Cerebellar cortex (tissue), 1 donor: ENCODE data around the gene EZR.

Source experiments
- DNase-seq: peaks from one replicate; pipeline ENCODE4 v3.0.0-alpha.2; 2015; ENCODE audit warnings: low spot score

The EZR gene

DNA sequence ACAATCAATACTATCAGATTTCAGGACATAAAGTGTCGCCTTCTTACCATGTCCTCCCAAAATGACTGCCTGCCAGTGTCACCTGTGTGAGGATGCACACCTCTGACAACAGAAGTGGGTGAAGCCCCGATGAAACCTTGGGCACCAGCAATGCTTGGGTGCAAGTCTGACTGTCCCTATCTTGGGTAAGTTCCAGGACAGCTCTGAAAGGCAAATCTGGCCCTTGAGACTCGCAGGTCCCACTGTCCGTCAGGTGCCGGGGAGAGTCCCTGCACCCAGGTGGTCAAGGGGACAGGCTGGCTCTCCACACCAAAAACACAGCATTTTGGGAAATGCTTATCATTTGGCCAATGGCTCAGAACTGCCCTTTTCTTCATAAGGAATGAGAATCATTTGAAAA lies 43.3 kb downstream of the EZR start:
- DNase-seq, result no peak

DNA sequence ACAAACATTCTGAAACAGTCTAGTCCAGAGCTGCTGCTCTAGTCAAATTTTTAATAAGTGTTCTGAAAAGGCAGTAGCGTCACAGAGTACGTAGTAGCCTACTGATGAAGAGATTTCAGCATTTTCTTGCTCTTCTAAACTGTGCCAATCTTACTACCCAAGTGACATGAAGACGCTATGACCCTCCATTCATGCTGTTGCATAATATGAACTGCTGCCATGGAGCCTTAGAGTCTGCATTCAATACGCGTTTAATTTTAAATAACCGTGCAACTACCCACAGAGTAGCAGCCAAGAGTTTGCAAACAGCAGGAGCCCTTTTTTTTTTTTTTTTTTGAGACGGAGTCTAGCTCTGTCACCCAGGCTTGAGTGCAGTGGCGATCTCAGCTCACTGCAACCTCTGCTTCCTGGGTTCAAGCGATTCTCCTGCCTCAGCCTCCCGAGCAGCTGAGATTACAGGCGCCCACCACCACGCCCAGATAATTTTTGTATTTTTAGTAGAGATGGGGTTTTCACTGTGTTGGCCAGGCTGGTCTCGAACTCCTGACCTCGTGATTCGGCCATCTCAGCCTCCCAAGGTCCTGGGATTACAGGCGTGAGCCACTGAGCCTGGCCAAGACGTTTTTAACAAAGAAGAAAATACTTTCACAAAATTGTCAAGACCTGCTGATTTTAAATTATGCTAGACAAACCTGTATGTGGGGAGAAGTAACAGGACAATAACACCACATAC lies 44.3 kb downstream of the EZR start:
- no peak for DNase-seq

DNA sequence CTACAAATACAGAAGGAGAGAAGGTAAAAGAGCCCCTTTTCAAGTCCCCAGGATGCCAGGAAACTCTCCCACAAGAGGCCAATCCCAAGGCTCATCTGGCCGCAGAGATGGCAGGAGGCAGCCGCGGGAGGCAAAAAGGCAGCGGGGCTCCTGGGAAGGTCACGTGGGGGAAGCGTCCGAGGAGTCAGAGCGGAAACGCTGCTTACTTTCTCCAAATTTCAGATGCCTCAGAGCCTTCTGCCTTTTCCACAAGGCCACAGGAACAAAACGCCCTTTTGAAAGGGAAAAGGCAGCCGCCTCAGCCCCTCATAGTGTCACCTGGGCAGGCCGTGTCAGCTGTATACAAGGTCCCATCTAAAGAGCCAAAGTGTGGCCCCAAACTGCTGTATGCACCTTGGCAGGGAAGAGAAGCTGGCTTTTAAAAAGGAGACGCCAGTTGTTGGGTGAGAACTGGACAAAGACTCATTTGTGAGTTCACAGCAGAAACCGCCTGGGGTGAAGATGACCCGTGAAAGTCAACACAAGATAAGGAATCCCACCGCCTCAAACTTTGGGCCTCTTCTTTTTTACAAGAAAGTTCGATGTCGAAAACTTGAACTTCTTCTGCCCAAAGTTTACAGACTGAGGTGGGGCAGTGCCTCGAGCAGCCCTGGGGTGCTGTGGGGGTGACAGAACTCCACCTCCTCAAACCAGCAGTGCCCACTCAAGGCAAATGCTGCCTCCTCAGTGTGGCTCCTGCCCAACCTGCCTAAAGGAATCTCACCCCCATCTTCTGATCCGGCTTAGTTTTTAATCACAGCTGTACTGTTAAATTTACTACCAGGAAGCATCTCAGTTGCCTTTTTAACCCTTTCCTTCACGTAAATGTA lies 45.4 kb downstream of the EZR start:
- DNase-seq, result no peak

DNA sequence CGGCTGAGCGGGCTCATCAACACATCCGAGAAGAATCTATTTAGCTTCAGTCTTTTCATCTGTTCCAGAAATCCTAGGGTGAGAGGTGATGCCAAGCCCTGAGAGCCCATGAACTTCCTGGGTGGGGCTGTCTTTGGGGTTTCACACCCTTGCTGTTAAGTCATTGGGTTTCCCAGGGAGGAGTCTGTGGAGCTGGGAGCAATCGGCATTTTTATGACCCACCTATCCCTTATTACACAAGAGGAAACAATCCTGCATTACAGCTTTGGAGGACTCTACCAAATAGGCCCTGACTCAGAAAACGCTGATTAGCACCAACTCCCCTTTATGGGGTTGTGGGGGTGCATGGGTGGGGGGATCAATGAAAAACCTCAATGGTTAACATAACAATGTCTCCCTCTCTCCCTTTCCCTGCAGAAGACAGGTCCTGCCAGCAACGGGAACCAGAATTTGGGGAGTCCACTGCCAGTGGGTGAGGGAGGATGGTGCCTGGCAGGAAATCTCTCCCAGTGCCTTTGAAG lies 46.3 kb downstream of the EZR start:
- DNase-seq, result no peak

DNA sequence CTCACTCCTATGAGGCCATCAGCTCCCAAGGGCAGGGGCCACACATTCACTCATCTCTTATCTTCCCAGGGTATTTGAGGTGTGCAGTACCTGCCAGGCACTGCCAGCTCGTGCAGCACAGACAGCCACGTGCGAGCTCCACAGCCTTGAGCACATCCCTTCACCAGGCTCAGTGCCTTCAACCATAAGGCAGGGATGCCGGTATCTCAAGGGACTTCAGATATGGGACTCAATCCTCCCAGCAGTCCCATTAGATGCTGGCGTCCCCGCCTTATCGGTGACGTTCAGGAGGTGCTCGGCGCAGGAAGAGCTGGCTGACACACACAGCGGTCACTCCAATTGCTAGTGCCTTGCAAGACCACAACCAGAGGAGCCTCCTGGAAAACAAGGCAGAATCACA lies 47.0 kb downstream of the EZR start:
- no peak for DNase-seq

DNA sequence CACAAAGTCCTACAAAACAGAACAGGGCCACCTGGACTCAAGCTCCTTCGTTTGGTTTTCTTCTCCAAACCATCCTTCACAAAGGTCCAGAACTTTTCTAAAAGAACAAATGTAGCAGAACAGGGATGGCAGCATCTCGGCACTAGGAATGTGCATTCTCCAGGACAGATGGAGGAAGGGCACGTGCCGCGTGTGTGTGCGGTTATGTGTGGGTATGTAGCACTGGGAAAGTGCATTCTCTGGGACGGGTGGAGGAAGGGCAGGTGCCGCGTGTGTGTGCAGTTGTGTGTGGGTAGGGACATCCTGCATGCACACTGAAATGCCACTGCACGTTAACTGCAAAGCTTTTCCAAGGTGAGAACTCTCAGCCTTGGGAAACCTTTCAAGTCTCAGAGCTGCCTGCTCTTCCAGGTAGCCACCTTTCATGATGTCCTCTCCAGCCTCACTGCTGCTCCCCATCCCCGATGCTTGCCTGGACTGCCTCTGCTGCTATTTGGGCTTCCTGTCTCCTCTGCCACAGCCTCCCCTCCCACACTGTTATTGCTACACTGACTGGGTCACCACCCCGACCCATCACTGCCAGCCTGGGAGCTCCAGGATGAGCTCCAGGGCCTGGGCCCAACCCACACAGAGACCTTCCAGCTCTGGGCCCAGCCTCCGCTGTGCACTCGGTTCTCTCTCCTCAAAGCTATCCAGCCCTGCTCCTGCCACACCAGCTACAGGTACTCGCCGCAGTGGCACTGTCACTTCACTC lies 47.6 kb downstream of the EZR start:
- DNase-seq, result no peak

DNA sequence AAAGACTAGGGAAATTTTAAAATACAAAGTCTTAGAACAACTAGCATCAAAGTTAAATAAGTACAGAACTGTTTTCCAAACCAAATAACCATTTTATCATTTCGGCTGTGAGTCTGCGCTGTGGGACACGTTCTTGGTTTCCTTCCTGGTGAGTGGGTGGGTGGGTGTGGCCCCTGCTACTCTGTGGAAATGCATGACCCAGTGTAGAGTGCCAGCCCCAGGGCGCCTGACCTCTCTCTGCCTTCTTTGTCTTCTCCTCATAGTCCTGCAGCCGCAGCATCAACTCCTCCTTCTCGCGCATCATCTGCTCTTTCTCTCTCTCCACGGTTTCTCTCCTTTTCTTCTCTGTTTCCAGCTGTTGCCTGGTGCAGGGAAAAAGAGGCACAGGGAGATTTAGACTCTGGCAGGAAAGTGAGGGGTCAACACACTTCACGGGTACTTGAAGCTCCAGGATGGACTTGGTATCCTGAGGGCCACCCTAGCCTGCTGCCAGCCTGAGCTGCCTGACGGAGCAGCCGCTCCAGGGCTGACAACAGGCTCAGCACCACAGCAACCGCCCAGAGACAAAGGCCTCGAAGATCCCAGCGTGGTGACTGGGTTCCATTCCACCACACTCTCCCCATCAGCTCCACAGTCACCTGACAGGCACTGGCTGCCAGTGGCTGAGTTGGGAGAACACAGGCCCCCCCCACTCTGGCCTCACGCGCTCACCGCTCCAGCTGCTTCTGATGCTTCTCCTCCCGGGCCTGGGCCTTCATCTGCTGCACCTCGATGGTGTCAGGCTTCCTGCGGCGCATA lies 48.4 kb downstream of the EZR start:
- DNase-seq, result no peak

DNA sequence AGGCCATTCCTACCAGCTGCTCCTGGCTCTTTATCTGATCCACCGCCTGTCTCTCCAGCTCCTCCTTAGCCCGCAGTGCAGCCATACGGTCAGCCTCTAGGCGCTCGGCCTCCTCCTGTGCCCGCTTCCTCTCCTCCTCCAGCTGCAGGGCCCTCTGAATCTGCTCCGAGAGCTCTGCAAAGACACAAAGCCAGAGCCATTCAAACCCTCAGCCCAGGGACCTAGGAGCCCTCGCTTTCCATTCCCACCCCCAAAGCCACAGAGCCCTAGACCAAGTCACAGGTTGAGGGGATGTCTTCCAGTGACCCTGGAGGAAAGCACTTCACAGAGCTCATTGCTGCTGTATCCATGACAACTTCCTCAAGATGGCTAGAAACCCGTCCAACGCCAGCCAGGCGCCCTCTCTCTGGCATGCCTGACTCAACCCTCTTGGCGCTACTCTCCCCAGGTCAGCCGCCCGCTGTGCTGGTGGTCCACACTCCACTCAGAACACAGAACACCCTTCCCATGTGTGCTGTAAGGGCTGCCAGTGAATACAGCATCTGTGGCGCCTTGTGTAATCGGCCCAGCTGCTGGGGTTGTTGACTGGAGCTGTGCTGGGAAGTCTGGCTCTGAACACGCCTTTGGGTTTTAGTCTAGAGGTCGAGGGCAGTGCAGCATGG lies 49.3 kb downstream of the EZR start:
- DNase-seq, result peak; percentile 42

DNA sequence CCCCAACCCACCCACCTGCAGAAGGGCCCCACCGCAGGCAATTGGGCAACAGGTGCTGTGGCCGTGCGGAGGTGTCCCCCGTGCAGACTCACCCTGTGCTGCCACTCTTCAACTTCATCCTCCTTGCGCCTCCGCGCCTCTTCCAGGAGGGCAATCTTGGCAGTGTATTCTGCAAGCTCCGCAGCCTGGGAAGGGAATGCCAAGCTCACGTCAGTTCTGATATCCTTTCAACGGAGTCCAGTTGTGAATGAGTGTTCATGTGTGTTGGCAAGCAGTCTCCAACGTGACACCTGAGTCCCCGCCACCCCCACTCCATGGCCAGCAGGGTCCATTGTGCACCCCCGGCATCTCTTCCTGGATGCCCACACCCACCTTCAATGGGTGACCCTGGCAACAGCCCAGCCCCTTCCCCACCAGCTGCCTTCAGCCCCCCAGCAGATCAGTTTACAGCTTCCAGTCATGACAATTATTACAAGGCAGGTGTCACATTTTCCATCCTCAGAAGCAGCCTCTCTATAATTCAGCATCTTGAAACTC lies 49.9 kb downstream of the EZR start:
- no peak for DNase-seq

DNA sequence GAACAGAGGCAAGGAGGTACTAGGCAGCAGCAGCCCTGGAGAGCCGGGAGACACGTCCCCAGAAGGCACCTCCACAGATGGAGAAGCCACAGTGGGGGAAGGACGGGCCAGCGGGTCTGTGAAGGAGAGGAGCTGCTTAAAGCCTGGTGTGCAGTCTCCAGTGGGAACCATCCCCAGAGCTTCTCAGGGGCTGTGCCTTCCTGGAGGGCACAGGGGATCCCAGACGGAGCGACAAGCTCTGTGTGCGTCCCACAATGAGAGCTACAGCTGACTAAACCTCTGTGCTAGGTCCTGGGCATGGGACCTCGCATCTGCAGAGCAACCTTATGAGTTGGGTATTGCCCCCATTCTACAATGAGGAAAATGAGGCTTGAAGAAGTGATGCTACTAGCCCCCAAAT lies 50.7 kb downstream of the EZR start:
- no peak for DNase-seq

DNA sequence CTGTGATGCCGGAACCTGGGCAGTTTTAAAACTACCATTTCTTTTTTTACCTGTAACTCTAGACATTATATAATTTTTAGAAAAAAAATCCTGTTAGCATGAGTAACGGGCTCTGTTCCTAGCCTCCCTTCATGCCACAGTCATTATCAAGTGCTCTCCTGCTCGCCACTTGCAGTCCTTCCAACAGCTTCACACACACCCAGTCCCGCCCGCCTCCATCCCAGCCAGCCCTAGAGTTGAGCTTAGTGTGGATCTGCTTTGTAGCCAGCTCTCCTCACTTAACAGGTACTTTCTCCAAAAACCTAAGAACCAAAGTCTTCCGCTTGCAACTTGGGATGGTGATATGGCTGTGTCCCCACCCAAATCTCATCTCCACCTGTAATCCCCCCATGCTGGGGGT lies 51.5 kb downstream of the EZR start:
- DNase-seq, result no peak

DNA sequence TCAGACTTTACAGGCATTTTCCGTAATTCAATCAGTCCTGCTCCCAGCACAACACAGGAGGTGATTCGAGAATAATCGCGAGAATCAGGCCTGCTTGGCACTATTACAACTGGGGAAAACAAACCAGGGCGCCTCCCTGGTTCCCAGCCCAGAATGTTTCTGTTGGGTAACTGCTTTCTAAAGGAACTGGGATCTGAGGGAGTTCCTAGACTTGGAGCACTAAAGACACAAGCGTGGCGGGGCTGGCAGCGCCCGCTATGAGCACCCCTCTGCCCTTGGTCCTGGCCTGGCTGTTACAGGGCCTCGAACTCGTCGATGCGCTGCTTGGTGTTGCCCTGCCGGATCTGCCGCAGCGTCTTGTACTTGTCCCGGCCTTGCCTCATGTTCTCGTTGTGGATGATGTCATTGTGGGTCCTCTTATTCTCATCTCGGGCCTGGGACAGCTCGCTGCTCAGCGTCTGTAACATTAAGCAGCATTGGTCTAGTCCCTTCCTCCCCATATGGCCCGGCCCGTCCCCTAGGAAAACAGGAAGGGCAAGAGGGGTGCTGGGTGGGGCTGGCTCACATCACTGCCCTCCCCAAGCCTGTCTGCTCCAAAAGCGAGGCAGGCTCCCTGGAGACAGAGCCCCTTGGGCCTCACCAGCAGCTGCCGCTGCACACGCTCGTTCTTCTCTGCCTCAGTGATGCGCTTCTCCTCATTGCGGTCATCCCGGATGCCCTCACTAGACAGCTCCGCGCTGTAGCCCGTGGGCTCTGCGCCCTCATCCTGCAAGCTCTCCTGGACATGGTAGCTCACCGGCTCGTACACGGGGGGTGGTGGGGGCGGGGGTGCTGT lies 52.3 kb downstream of the EZR start:
- DNase-seq, result no peak

DNA sequence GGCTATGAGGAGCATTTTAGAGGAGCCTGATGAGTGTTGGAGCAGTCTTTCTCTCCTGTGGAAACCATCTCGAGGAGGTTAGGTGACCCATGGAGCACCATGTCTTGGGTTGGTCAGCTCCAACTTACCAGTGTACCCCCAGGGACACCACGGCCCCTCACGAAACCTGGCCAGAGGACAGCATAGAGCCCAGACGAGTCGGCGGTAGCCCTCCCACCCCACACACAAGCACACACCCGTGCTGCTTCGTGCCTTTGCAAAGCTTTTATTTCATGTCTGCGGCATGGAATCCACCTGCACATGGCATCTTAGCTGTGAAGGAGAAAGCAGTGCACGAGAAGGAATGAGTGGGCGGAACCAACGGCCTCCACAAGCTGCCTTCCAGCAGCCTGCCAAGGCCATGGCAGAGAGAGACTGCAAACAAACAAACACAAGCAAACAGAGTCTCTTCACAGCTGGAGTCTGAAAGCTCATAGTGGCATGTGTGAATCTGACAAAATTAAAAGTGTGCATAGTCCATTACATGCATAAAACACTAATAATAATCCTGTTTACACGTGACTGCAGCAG lies 53.6 kb downstream of the EZR start:
- no peak for DNase-seq

DNA sequence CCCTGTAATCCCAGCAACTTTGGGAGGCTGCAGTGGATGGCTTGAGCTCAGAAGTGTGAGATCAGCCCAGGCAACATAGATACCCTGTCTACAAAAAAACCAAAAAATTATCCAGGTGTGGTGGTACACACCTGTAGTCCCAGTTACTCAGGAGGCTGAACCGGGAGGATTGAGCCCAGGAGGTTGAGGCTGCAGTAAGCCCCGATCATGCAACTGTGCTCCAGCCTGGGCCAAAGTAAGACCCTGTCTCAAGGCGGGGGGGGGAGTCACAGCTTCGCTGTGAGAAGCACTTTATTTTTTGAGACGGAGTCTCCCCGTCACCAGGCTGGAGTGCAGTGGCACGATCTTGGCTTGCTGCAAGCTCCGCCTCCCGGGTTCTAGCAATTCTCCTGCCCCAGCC lies 54.2 kb downstream of the EZR start:
- DNase-seq, result no peak

DNA sequence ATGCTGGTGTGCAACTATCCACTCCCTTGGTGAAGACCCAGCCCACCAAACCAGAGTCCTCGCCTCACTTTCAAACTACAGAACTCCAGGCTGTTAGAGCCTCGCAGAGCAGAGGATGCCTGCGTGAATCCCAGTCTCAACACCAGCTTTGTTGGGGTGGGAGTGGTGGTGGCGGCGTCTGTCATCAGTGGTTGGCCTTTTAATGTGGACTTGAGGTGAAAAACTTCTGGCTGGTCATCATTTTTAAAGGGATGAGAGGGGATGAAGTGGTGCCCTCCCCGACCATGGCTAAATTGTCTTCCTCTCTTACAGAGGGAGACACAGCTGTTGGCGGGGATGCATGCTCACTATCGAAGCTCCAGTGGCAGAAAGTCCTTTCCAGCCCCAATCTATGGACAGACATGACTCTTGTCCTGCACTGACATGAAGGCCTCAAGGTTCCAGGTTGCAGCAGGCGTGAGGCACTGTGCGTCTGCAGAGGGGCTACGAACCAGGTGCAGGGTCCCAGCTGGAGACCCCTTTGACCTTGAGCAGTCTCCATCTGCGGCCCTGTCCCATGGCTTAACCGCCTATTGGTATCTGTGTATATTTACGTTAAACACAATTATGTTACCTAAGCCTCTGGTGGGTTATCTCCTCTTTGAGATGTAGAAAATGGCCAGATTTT lies 54.9 kb downstream of the EZR start:
- no peak for DNase-seq

DNA sequence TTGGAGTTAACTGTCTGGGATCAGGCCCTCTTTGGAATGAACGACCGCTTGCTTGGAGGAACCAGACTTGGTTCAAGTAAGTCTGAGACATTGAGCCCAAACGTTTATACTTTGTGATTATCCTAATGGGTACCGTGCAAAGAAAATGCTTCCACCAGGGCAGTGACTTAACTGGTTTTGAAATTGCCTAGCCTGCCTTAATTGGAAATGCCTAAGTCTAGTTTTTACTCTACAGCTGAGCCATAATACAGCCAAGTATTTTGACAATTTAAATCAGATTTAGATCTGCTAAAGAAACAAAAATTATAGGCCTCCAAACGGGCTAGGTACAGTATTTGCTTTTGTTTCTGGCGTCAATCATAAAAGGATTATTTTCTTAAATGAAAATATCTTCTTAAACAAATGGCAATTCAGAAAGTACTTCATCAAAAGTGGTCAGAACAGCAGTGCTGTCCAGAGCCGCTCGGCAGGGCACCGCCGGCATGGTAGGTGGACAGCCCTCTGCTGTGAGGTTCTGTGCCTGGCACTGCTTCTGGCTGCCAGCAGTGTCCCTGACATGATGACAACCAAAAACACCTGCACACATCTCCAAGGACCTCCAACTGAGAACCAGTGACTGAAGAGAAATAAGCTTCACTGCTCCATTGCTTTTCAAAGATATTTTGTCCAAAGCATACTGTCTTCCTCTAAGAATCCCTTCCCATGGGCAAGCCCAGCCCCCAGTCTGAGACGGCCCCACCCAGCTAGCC lies 55.6 kb downstream of the EZR start:
- DNase-seq, result no peak

DNA sequence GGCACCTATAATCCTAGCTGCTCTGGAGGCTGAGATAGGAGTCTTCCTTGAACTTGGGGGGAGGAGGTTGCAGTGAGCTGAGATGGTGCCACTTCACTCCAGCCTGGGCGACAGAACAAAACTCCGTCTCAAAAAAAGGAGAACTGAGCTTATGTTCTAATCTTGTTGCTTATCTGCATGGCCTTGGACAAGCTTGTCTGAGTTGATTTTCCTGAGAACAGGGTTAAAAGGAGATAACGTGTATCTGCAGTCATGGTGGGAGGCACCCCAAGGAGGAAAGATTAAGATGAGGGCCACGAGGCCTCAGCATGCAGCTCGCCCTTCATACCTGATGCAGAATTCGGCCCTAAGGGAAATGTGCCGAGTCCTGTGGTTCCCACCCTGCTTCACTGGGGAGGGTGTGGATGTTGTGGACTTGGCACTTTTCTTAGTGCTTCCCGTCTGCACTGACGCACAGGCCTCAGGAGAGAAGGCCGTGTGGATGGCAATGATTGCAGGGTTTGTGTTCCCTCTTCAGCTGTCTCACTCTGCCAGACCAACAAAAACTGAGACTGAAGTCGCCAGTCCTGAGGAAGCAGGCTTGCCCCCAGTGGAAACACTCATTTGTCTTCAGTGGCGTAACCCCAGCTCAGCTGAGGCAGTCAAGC lies 56.3 kb downstream of the EZR start:
- DNase-seq, result no peak

DNA sequence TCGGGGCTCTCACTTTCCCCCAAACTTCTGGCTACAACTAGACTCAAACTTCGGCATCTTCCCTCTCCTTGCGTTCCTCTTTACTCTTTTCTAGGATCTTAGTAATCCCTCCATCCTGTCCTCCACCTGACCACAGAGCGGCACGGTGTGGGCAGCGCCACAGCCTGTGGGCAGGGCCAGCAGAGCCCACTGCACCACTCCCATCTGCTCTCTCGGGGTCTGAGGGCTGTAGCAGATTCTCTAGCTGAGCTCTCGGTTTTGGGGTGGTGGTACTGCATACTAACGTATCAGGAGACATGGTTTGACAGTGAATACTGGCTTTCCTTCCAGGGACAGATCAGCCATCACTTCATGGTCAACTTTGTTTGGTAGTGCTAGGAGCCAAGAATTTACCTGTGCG lies 57.4 kb downstream of the EZR start:
- no peak for DNase-seq
